GM19468 (cell line): ENCODE results near the gene CCNI.

Source experiments
- ATAC-seq: cut with Tn5 transposase; IDR thresholded peaks from one replicate; pipeline ENCODE4 v1.9.1; 2021; ENCODE audit warnings: mild to moderate bottlenecking, moderate library complexity, moderate number of reproducible peaks; ENCODE audit not compliant: unreplicated experiment; ENCODE audit errors: extremely low read depth

The CCNI gene

DNA sequence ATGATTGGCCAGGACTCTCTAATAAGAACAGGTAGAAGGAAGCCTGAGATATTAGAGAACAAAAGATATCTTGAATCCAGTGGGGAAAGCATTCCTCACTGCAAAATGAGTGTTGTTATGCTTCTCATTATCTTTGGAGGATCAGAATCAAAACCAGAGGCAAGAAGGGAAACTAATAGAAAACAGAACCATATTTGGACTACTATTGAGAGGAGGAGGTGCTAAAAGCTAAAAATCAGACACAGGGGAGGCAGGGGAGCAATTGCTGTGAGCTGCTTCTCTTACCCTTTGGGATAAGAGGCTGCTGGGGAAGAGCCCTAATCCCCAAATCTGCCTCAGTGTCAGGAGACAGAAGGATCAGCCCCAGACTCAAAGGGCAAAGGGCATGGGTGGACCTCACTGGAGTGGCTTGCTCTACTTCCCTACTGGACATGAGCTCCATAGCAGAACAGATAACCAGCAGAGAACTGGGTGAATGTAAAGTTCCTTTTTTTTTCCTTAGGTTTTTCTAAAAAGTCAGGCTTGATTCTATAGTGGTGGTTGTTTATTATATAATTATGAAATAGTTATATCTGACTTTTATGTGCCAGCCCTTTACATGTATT, 66.2 kb downstream of the CCNI start:
- ATAC-seq = no peak

DNA sequence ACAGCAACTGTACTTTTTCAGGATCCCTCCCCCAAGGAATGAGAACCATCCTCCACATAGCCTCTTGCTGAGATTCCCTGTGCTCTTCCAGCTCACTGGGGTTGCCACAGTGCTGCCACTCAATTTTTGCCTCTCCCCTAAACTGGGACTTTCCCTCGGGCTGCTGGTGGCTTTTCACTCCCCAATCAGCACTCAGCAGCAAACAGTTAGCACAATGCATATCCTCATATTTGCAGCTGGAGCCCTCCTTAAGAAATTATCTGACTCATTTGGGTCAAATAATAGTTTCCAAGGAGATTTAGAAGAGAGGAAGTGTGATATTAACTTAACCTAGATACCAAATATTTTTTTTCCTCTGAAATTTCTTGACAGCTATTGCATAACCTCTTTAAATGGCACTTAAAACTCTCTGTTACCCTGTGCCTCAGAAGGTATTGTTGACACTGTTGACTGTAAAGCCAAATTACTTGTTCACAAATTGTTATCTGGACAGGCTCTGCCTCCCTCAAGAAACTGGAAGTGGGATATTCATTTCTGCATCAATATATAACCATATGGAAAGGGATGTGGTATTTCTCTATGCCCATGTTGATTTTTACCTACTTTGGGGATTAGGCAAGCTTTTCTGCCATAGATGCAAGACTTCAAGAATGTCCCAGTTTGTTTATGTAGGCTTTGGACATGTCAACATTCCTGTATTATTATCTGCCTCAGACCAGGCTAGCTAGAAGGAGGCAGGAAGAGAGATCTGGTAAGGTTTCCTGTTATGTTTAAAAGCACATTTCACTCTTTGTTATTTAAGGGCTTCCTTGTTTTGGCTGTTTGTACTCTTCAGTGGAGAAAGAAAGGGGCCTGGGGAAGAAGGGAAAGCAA, 68.2 kb downstream of the CCNI start:
- peak; percentile 30 for ATAC-seq

- ATAC-seq = no peak
Observed at GRCh38 chr4:77006753-77007353, 68.9 kb downstream of the CCNI start.

- ATAC-seq = no peak
Observed at GRCh38 chr4:77003400-77003799, 72.4 kb downstream of the CCNI start.

DNA sequence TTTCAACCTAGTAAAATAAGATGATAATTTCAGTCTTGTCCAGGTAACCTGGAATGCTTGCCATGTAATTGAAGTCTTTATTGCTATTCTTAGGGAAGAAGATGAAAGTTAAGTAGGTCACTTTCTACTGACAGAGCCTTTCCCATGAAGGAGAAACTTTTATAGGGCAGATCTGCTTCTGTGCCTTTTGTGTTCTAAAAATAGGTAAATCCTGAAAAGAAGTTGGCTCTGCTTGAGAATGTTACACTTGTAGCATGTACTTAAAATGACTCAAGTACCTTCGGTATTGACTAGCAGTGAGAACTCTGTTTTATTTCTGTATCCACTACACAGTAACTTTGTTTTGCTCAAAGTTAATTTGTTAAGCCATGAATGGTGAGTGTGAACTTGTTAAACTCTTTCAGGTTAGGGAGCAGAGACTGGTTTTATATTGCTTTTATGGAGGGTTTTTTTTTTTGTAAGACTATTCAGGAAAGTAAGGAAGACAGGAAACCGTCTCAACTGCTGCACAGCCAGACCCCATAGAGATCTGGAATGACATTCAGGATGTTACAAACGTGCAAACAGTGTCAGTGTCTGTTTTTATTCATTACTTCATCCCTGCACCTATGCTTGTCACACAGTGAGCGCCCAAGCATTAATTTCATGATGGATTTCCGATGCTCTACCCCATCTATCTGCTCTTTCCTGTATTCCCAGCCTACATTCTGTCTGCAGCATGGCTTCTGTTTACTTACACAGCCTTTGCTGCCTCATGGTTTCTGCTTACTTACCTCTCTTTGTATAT, 73.3 kb downstream of the CCNI start:
- ATAC-seq = no peak

GRCh38 chr4:77001907-77002306, 73.9 kb downstream of the CCNI start:
- ATAC-seq = no peak

GRCh38 chr4:76998251-76998901, 77.4 kb downstream of the CCNI start:
- ATAC-seq = no peak

GRCh38 chr4:76997532-76997931, 78.3 kb downstream of the CCNI start:
- ATAC-seq = no peak
